ENCODE measurements around the gene ATG7.

ATG7 gene

GRCh38 chr3:11603628-11604027 is 331.4 kb downstream of the ATG7 start:
- TF ChIP-seq, protein P1, sequence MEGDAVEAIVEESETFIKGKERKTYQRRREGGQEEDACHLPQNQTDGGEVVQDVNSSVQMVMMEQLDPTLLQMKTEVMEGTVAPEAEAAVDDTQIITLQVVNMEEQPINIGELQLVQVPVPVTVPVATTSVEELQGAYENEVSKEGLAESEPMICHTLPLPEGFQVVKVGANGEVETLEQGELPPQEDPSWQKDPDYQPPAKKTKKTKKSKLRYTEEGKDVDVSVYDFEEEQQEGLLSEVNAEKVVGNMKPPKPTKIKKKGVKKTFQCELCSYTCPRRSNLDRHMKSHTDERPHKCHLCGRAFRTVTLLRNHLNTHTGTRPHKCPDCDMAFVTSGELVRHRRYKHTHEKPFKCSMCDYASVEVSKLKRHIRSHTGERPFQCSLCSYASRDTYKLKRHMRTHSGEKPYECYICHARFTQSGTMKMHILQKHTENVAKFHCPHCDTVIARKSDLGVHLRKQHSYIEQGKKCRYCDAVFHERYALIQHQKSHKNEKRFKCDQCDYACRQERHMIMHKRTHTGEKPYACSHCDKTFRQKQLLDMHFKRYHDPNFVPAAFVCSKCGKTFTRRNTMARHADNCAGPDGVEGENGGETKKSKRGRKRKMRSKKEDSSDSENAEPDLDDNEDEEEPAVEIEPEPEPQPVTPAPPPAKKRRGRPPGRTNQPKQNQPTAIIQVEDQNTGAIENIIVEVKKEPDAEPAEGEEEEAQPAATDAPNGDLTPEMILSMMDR (IDR thresholded peaks at IDR 0.05; ENCODE audit: unreplicated experiment in 3 of 3): no peak
- H3K4me1 Mint-ChIP-seq: peaks cover 92% of the 10 kb centered on the region
- peaks cover 43% of the 10 kb centered on the region for H3K36me3 Mint-ChIP-seq (ENCODE audit: low read depth)
- no peaks in the 10 kb centered on the region for H3K9me3 Mint-ChIP-seq
- peak overlapping the region; percentile 70 to 96 (median 72) for H3K27ac Mint-ChIP-seq
- H3K4me3 Mint-ChIP-seq: peak overlapping the region in 2 of 3 experiments; percentile 24 to 59
- H3K27me3 Mint-ChIP-seq (ENCODE audit: low read depth): no peaks in the 10 kb centered on the region

GRCh38 chr3:11604139-11604892 is 332.1 kb downstream of the ATG7 start:
- Mint-ChIP-seq H3K4me1 (peaks cover 93% of the 10 kb centered on the region), H3K9me3 (no peaks in the 10 kb centered on the region), H3K27me3 (ENCODE audit: low read depth) (no peaks in the 10 kb centered on the region), H3K36me3 (ENCODE audit: low read depth) (peaks cover 37% of the 10 kb centered on the region), H3K27ac (peak overlapping the region; percentile 70 to 96 (median 72)), H3K4me3 (peak overlapping the region in 2 of 3 experiments; percentile 24 to 59)
- TF ChIP-seq, protein P1 (IDR thresholded peaks at IDR 0.05; ENCODE audit: unreplicated experiment in 3 of 3): no peak

- peaks cover 29% of the 10 kb centered on the region for H3K36me3 Mint-ChIP-seq (ENCODE audit: low read depth)
- H3K27me3 Mint-ChIP-seq (ENCODE audit: low read depth): no peaks in the 10 kb centered on the region
- peak overlapping the region in 2 of 3 experiments; percentile 5 to 6 for H3K4me3 Mint-ChIP-seq
- H3K4me1 Mint-ChIP-seq: peaks cover 95% of the 10 kb centered on the region
- H3K9me3 Mint-ChIP-seq: no peaks in the 10 kb centered on the region
- TF ChIP-seq, protein P1 (IDR thresholded peaks at IDR 0.05; ENCODE audit: unreplicated experiment in 3 of 3): no peak
- H3K27ac Mint-ChIP-seq: peak overlapping the region; percentile 60 to 84 (median 76)
These were observed 333.2 kb downstream of the ATG7 start for GRCh38 chr3:11605398-11605797.

- H3K4me1 Mint-ChIP-seq: peaks cover 95% of the 10 kb centered on the region
- no peaks in the 10 kb centered on the region for H3K27me3 Mint-ChIP-seq (ENCODE audit: low read depth)
- TF ChIP-seq, protein P1 (IDR thresholded peaks at IDR 0.05; ENCODE audit: unreplicated experiment in 3 of 3): no peak
- H3K36me3 Mint-ChIP-seq (ENCODE audit: low read depth): peaks cover 21% of the 10 kb centered on the region
- H3K27ac Mint-ChIP-seq: peak overlapping the region; percentile 22 to 84 (median 83)
- H3K9me3 Mint-ChIP-seq: no peaks in the 10 kb centered on the region
- H3K4me3 Mint-ChIP-seq: peak overlapping the region in 1 of 3 experiments; percentile 33
These were observed 334.0 kb downstream of the ATG7 start for GRCh38 chr3:11606090-11606784.

- Mint-ChIP-seq H3K27me3 (ENCODE audit: low read depth) (no peaks in the 10 kb centered on the region), H3K4me1 (peaks cover 95% of the 10 kb centered on the region), H3K4me3 (peak overlapping the region in 1 of 3 experiments; percentile 11), H3K36me3 (ENCODE audit: low read depth) (peaks cover 20% of the 10 kb centered on the region), H3K9me3 (no peaks in the 10 kb centered on the region), H3K27ac (peak overlapping the region; percentile 22 to 84 (median 57))
- TF ChIP-seq, protein P1 (IDR thresholded peaks at IDR 0.05; ENCODE audit: unreplicated experiment in 3 of 3): no peak
These were observed 334.8 kb downstream of the ATG7 start for GRCh38 chr3:11606865-11607440.

Measured in nephron (organoid).